Brain microvascular endothelial cell (primary cell): Measurements from ENCODE around the gene SNAPC4.
"Not testable (repeated sequence)": the region's sequence is repeated elsewhere in the genome, so short reads cannot be mapped to it uniquely, and the experiment has no call there.

Experiments
- DNase-seq: peaks from one replicate; pipeline ENCODE4 v3.0.0-alpha.2; 2020
- H3K27ac ChIP-seq: fragments of 250-450 bp; sonication (Bioruptor Pico); 2 replicates; pipeline ENCODE4 v1.5.1; 2020; ENCODE audit warnings: mild to moderate bottlenecking, moderate library complexity
- H3K27me3 ChIP-seq: fragments of 250-450 bp; sonication (Bioruptor Pico); replicated peaks from 2 replicates; pipeline ENCODE4 v1.5.1; 2020; ENCODE audit warnings: mild to moderate bottlenecking
- H3K36me3 ChIP-seq: fragments of 250-450 bp; sonication (Bioruptor Pico); replicated peaks from 2 replicates; pipeline ENCODE4 v1.5.1; 2020; ENCODE audit warnings: mild to moderate bottlenecking
- H3K4me3 ChIP-seq: 2 replicates; pipeline ENCODE4 v1.5.1; 2011; ENCODE audit warnings: low read depth, mild to moderate bottlenecking, control low read depth, low read length, moderate library complexity
- CTCF ChIP-seq: IDR thresholded peaks from 2 replicates; pipeline ENCODE4 v1.5.1; 2011; ENCODE audit warnings: low read depth, mild to moderate bottlenecking, moderate library complexity, low read length, control low read depth, inconsistent platforms; ENCODE audit errors: missing control alignments
- in situ Hi-C: cut with HindIII; loops from 2 replicates; pipeline ENCODE4 v1.10.0; 2017; ENCODE audit warnings: low sequenced_read_pairs, low pct_ligation_motif_present

The SNAPC4 gene

GRCh38 chr9:136409557-136410455 lies 9.8 kb upstream of the SNAPC4 start:
- H3K36me3 ChIP-seq: peaks cover 45% of the 10 kb centered on the region
- no peak for TF ChIP-seq CTCF
- H3K27ac ChIP-seq: peak overlapping the region; percentile 81
- peak; percentile 46 for DNase-seq
- in situ Hi-C loops: no loop called here
- H3K27me3 ChIP-seq: no peaks in the 10 kb centered on the region
- H3K4me3 ChIP-seq: peak overlapping the region; percentile 96

GRCh38 chr9:136407911-136408310 lies 7.9 kb upstream of the SNAPC4 start:
- no peaks in the 10 kb centered on the region for H3K27me3 ChIP-seq
- peaks cover 41% of the 10 kb centered on the region for H3K36me3 ChIP-seq
- in situ Hi-C loops: no loop called here
- H3K4me3 ChIP-seq: no peak overlapping the region
- no peak for TF ChIP-seq CTCF
- H3K27ac ChIP-seq: no peak overlapping the region
- DNase-seq: no peak

GRCh38 chr9:136407061-136407460 lies 7.1 kb upstream of the SNAPC4 start:
- H3K27me3 ChIP-seq, H3K27ac ChIP-seq, DNase-seq, H3K4me3 ChIP-seq, in situ Hi-C loops: not testable (repeated sequence)
- H3K36me3 ChIP-seq: peaks cover 41% of the 10 kb centered on the region

GRCh38 chr9:136405904-136406303 lies 5.9 kb upstream of the SNAPC4 start:
- H3K27me3 ChIP-seq, H3K4me3 ChIP-seq, in situ Hi-C loops, H3K27ac ChIP-seq, DNase-seq: not testable (repeated sequence)
- H3K36me3 ChIP-seq: peaks cover 45% of the 10 kb centered on the region

GRCh38 chr9:136405481-136405880 lies 5.5 kb upstream of the SNAPC4 start:
- in situ Hi-C loops: no loop called here
- Histone ChIP-seq H3K36me3 (peaks cover 45% of the 10 kb centered on the region), H3K27me3 (no peaks in the 10 kb centered on the region), H3K4me3 (no peak overlapping the region), H3K27ac (no peak overlapping the region)
- no peak for TF ChIP-seq CTCF
- no peak for DNase-seq

GRCh38 chr9:136404801-136405136 lies 4.8 kb upstream of the SNAPC4 start:
- H3K4me3 ChIP-seq: no peak overlapping the region

More at GRCh38 chr9:136404801-136405136, 4.8 kb upstream of the SNAPC4 start:
- TF ChIP-seq CTCF: no peak
- H3K27ac ChIP-seq: no peak overlapping the region
- no peak for DNase-seq
- H3K27me3 ChIP-seq: no peaks in the 10 kb centered on the region
- peaks cover 45% of the 10 kb centered on the region for H3K36me3 ChIP-seq
- in situ Hi-C loops: no loop called here
